HCT116 (cell line): ENCODE measurements around the gene DPYD.

Experiments used
- POLR2AphosphoS5 ChIP-seq: IDR thresholded peaks from 2 replicates; pipeline ENCODE4 v1.6.1; 2011; ENCODE audit warnings: mild to moderate bottlenecking, low read depth, low read length, moderate library complexity
- TF ChIP-seq, protein P1 (sequence below), 3 experiments: fragments of 200-600 bp in 1 of 3; sonication (generic) in 1 of 3; IDR thresholded peaks in 2 of 3; conservative IDR thresholded peaks in 1 of 3; 2 replicates each; pipeline ENCODE4 v1.5.1; 2012 to 2017; ENCODE audit warnings: low read depth in 2 of 3, low read length in 2 of 3, antibody characterized with exemption in 1 of 3, borderline replicate concordance in 1 of 3, control low read depth in 1 of 3, mild to moderate bottlenecking in 1 of 3, mixed read lengths in 1 of 3, mixed run types in 1 of 3, moderate library complexity in 1 of 3; ENCODE audit not compliant: insufficient read depth in 1 of 3

- TF ChIP-seq POLR2AphosphoS5 = no peak
- TF ChIP-seq, protein P1, sequence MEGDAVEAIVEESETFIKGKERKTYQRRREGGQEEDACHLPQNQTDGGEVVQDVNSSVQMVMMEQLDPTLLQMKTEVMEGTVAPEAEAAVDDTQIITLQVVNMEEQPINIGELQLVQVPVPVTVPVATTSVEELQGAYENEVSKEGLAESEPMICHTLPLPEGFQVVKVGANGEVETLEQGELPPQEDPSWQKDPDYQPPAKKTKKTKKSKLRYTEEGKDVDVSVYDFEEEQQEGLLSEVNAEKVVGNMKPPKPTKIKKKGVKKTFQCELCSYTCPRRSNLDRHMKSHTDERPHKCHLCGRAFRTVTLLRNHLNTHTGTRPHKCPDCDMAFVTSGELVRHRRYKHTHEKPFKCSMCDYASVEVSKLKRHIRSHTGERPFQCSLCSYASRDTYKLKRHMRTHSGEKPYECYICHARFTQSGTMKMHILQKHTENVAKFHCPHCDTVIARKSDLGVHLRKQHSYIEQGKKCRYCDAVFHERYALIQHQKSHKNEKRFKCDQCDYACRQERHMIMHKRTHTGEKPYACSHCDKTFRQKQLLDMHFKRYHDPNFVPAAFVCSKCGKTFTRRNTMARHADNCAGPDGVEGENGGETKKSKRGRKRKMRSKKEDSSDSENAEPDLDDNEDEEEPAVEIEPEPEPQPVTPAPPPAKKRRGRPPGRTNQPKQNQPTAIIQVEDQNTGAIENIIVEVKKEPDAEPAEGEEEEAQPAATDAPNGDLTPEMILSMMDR (IDR thresholded peaks at IDR 0.05 in 2 of 3, conservative IDR thresholded peaks at IDR 0.05 in 1 of 3; ENCODE audit: borderline replicate concordance in 1 of 3, insufficient read depth in 1 of 3, low read depth in 2 of 3, low read length in 2 of 3) = no peak
Measured at GRCh38 chr1:97373000-97373399, 547.8 kb downstream of the DPYD start.
